ENCODE measurements around the gene TSPEAR. TPM values are rescaled to one million over a fixed set of nuclear protein-coding genes. Genes with fewer than 3 reads are reported as not detected.
"Not testable (repeated sequence)": the region's sequence is repeated elsewhere in the genome, so short reads cannot be mapped to it uniquely, and the experiment has no call there.

The TSPEAR gene
- total and polyA plus RNA-seq, 4 experiments from 2014 or later: 0.07 TPM; not detected in 3

DNA sequence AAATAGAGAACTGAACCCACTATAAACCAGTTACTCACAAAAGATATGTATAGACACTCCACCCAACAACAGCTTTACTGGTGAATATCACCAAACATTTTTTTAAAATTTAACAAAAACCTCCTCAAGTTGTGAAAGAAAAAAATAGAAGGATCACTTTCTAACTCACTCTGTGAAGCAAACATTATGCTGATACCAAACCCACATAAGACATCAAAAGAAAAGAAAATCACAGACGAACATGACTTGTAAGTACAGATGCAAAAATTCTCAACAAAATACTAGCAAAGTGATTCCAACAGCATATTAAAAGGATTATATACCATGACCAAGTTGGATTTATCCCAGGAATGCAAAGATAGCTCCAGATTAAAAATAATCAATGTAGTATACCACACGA, 19.7 kb downstream of the TSPEAR start:
- intact Hi-C loops (cut with micrococcal nuclease): no loop called here
- H3K9me3 ChIP-seq (ENCODE audit: control insufficient read depth in 1 of 2, low read length in 2 of 2): no peaks in the 10 kb centered on the region
- no peak overlapping the region for H3K27ac ChIP-seq (ENCODE audit: low read depth, low read length)
- no peak for DNase-seq
- no peak overlapping the region for H3K4me3 Mint-ChIP-seq
- ChIA-PET CTCF (ENCODE audit: partially characterized antibody) (interaction anchor here (1.0 to 2.0 kb wide), 2 partner anchors 51 to 181 kb away, joined by 5 to 7 read pairs; no protein-coding TSS in a partner anchor), POLR2A (ENCODE audit: partially characterized antibody) (interaction anchor here (1.5 to 2.2 kb wide), 2 partner anchors 9 to 34 kb away, joined by 4 to 7 read pairs; partner anchors contain the start of genes KRTAP12-1 and KRTAP12-3)
- H3K36me3 Mint-ChIP-seq: peaks cover 2 to 7% of the 10 kb centered on the region in 2 donors
- peaks cover 1 to 22% (median 8%) of the 10 kb centered on the region in 4 donors for H3K4me1 Mint-ChIP-seq
- H3K27me3 ChIP-seq (ENCODE audit: insufficient read depth, low read length): no peaks in the 10 kb centered on the region
- H3K27me3 Mint-ChIP-seq: peaks cover 7 to 9% of the 10 kb centered on the region in 2 donors
- peaks cover 2 to 19% (median 10%) of the 10 kb centered on the region in 8 donors for H3K9me3 Mint-ChIP-seq
- H3K36me3 ChIP-seq (ENCODE audit: insufficient read depth, low read length): no peaks in the 10 kb centered on the region
- H3K4me3 ChIP-seq (ENCODE audit: low read length in 2 of 2): no peak overlapping the region
- peak overlapping the region in 1 of 7 donors; percentile 20 for H3K27ac Mint-ChIP-seq
- no peaks in the 10 kb centered on the region for H3K4me1 ChIP-seq (ENCODE audit: insufficient read depth, low read length)

DNA sequence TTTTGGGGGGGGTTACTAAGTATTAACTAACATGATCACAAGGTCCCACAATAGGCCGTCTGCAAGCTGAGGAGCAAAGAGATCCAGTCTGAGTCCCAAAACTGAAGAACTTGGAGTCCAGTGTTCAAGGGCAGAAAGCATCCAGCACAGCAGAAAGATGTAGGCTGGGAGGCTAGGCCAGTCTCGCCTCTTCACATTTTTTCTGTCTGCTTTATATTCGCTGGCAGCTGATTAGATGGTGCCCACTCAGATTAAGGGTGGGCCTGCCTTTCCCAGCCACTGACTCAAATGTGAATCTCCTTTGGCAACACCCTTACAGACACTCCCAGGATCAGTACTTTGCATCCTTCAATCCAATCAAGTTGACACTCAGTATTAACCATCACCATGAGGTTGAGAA, 21.6 kb downstream of the TSPEAR start:
- POLR2A ChIA-PET (ENCODE audit: partially characterized antibody); H3K36me3 Mint-ChIP-seq; CTCF ChIA-PET (ENCODE audit: partially characterized antibody): not testable (repeated sequence)

DNA sequence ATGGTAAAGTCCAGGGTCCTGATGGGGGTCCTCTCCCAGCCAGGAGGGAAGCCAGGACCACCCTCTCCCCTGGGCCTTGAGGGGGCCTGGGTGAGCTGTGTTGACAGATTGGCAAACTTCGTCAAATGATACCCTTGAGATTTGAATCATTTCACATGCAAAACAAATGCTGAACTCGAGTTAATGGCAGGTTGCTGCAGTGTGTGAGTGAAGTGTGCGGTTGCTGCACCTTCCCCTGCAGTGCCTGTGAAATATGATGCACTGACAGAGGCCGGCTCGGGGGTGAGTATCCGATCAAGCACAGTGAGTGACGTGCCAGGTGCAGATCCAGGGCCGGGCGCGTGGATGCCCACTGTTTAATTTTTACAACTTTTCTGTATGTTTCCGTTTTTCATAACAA, 23.7 kb downstream of the TSPEAR start:
- no peaks in the 10 kb centered on the region for H3K4me1 ChIP-seq (ENCODE audit: insufficient read depth, low read length)
- no peak overlapping the region for H3K27ac Mint-ChIP-seq
- no peak overlapping the region for H3K4me3 Mint-ChIP-seq
- ChIA-PET POLR2A (ENCODE audit: partially characterized antibody) (no interaction called here), CTCF (ENCODE audit: partially characterized antibody) (no interaction called here)
- H3K27me3 Mint-ChIP-seq: peaks cover 6 to 10% of the 10 kb centered on the region in 2 donors
- no peak overlapping the region for H3K4me3 ChIP-seq (ENCODE audit: low read length in 2 of 2)
- no peaks in the 10 kb centered on the region for H3K36me3 ChIP-seq (ENCODE audit: insufficient read depth, low read length)
- H3K36me3 Mint-ChIP-seq: peaks cover under 1 to 4% of the 10 kb centered on the region in 2 donors
- peaks cover 0 to 10% (median 6%) of the 10 kb centered on the region in 8 donors for H3K9me3 Mint-ChIP-seq
- no peaks in the 10 kb centered on the region for H3K9me3 ChIP-seq (ENCODE audit: control insufficient read depth in 1 of 2, low read length in 2 of 2)
- DNase-seq: no peak
- no peaks in the 10 kb centered on the region for H3K27me3 ChIP-seq (ENCODE audit: insufficient read depth, low read length)
- no peak overlapping the region for H3K27ac ChIP-seq (ENCODE audit: low read depth, low read length)
- peaks cover 5 to 9% (median 7%) of the 10 kb centered on the region in 4 donors for H3K4me1 Mint-ChIP-seq
- intact Hi-C loops (cut with micrococcal nuclease): no loop called here

More for the DNA sequence above, 21.6 kb downstream of the TSPEAR start:
- H3K27me3 Mint-ChIP-seq; H3K4me3 Mint-ChIP-seq; H3K9me3 ChIP-seq (ENCODE audit: control insufficient read depth in 1 of 2, low read length in 2 of 2); H3K27me3 ChIP-seq (ENCODE audit: insufficient read depth, low read length); H3K36me3 ChIP-seq (ENCODE audit: insufficient read depth, low read length); intact Hi-C loops (cut with micrococcal nuclease); H3K27ac ChIP-seq (ENCODE audit: low read depth, low read length); H3K4me3 ChIP-seq (ENCODE audit: low read length in 2 of 2); H3K4me1 ChIP-seq (ENCODE audit: insufficient read depth, low read length); DNase-seq: not testable (repeated sequence)
- peaks cover 0 to 19% (median 10%) of the 10 kb centered on the region in 8 donors for H3K9me3 Mint-ChIP-seq
- H3K27ac Mint-ChIP-seq: peak overlapping the region in 1 of 7 donors; percentile 66
- H3K4me1 Mint-ChIP-seq: peaks cover 5 to 15% (median 10%) of the 10 kb centered on the region in 4 donors

DNA sequence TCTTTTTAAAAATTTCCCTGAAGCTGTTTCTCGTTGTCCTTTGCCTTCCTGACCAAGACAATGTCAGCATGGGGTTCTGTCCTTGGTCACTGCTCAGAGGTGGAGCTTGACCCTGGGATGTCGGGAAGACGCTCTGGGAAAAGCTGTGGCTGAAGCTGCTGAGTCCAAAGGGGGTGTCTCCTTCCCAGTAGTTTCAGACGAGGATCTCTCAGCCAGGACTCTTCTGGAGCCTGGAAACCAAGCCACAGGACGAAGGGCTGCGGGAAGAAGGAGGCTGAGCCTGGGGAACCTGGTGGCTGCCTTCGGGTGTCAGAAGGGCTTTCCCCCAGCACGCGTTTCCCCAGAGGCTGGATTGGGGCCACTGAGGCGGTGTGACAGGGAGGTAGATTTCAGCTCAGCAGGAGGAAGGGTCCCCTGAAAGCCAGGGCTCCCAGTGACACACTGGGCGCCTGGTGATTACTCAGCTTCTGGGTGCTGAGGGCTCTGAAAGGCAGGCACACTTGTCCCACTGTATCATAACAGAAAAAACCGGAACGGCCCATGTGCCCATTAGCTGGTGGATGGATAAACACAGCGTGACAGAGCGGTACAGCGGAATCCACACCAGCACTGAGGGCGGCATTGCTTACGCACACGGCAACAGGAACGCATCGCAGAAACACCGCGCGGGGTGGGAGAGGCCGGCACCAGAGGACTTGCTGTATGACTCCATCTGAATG, 24.4 kb downstream of the TSPEAR start:
- no peaks in the 10 kb centered on the region for H3K27me3 ChIP-seq (ENCODE audit: insufficient read depth, low read length)
- Mint-ChIP-seq H3K4me1 (peaks cover 5 to 11% (median 6%) of the 10 kb centered on the region in 4 donors), H3K9me3 (peaks cover 0 to 3% (median under 1%) of the 10 kb centered on the region in 8 donors), H3K4me3 (no peak overlapping the region), H3K27me3 (peaks cover 6 to 10% of the 10 kb centered on the region in 2 donors), H3K36me3 (no peaks in the 10 kb centered on the region), H3K27ac (peak overlapping the region in 2 of 7 donors; percentile 43 to 65)
- intact Hi-C loops (cut with micrococcal nuclease): no loop called here
- H3K4me1 ChIP-seq (ENCODE audit: insufficient read depth, low read length): no peaks in the 10 kb centered on the region
- ChIA-PET CTCF (ENCODE audit: partially characterized antibody) (no interaction called here), POLR2A (ENCODE audit: partially characterized antibody) (no interaction called here)
- H3K4me3 ChIP-seq (ENCODE audit: low read length in 2 of 2): no peak overlapping the region
- DNase-seq: no peak
- H3K27ac ChIP-seq (ENCODE audit: low read depth, low read length): no peak overlapping the region
- no peaks in the 10 kb centered on the region for H3K36me3 ChIP-seq (ENCODE audit: insufficient read depth, low read length)
- no peaks in the 10 kb centered on the region for H3K9me3 ChIP-seq (ENCODE audit: control insufficient read depth in 1 of 2, low read length in 2 of 2)

DNA sequence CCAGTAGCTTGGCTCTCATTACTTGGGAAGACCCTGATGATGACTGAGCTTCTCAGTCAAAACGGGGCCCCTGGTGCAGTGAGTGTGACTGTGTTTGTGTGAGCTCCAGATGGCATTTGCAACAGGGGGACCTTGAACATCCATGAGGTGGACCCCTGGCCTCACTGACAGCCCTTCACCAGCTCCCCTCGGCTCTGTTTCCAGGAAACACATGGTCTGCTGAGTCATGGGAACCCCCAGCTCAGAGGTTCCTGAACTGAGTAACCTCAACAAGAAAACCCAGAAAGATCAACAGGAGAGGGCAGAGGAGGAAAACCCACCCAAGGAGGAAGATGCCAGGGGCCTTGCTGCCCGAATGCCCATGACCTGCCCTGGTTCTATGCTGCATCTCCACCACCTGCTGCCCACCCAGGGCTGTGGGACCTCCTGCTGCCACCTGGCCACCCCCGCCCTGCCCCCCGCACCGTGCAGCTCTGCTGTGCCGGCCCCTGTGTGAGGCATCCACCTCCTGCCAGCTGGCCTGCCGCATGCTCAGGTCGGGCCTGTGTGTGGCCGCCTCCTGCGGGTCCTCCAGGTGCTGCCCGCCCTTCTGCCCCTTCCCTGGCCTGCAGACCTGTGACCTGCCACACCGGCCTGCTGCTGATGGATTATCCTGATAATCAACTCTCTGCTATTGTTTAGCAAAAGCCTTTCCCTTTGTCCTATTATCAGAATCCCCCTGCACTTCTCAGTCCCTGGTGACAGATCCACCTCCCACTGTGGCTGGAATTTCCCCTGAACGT, 25.2 kb downstream of the TSPEAR start:
- DNase-seq: no peak
- H3K4me3 ChIP-seq (ENCODE audit: low read length in 2 of 2): no peak overlapping the region
- Mint-ChIP-seq H3K27me3 (peaks cover 6 to 10% of the 10 kb centered on the region in 2 donors), H3K4me1 (peaks cover 0 to 7% (median 4%) of the 10 kb centered on the region in 4 donors), H3K4me3 (no peak overlapping the region), H3K36me3 (no peaks in the 10 kb centered on the region), H3K9me3 (no peaks in the 10 kb centered on the region), H3K27ac (peak overlapping the region in 2 of 7 donors; percentile 43 to 75)
- POLR2A ChIA-PET (ENCODE audit: partially characterized antibody): no interaction called here
- no peaks in the 10 kb centered on the region for H3K4me1 ChIP-seq (ENCODE audit: insufficient read depth, low read length)
- CTCF ChIA-PET (ENCODE audit: partially characterized antibody): interaction anchor here (1.1 kb wide), 1 partner anchor 28 kb away, joined by 3 read pairs; the partner anchor contains the start of gene KRTAP12-3
- intact Hi-C loops (cut with micrococcal nuclease): no loop called here
- H3K9me3 ChIP-seq (ENCODE audit: control insufficient read depth in 1 of 2, low read length in 2 of 2): no peaks in the 10 kb centered on the region
- no peaks in the 10 kb centered on the region for H3K36me3 ChIP-seq (ENCODE audit: insufficient read depth, low read length)
- H3K27me3 ChIP-seq (ENCODE audit: insufficient read depth, low read length): no peaks in the 10 kb centered on the region
- H3K27ac ChIP-seq (ENCODE audit: low read depth, low read length): no peak overlapping the region

DNA sequence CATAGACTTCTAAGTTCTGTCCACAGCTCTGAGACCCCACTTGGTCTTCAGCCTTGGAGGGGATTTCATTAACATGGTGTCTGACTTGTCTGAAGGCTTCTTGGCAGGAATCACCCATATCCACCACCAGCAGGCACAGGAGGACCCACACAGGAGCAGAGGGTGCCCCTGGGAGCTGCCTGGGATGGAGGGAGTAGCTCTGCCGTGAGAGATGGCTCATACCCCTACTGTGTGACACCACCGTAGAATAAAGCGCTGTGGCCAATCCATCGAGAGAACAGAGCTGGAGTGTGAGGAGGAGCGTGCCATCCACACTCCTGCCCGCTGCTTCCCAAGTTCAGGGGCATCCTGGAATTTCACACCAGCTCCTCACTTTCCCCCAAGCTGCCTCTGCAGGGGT, 26.3 kb downstream of the TSPEAR start:
- intact Hi-C loops (cut with micrococcal nuclease); H3K4me3 ChIP-seq (ENCODE audit: low read length in 2 of 2); H3K4me1 Mint-ChIP-seq; H3K27me3 ChIP-seq (ENCODE audit: insufficient read depth, low read length); H3K4me1 ChIP-seq (ENCODE audit: insufficient read depth, low read length); H3K27ac ChIP-seq (ENCODE audit: low read depth, low read length); H3K27ac Mint-ChIP-seq; DNase-seq; H3K36me3 ChIP-seq (ENCODE audit: insufficient read depth, low read length); H3K9me3 ChIP-seq (ENCODE audit: control insufficient read depth in 1 of 2, low read length in 2 of 2); H3K36me3 Mint-ChIP-seq; H3K4me3 Mint-ChIP-seq; POLR2A ChIA-PET (ENCODE audit: partially characterized antibody); H3K9me3 Mint-ChIP-seq: not testable (repeated sequence)
- CTCF ChIA-PET (ENCODE audit: partially characterized antibody): interaction anchor here (1.1 to 2.6 kb wide), 2 partner anchors 27 to 175 kb away, joined by 3 to 7 read pairs; partner anchors contain the start of gene KRTAP12-3
- peaks cover 6 to 10% of the 10 kb centered on the region in 2 donors for H3K27me3 Mint-ChIP-seq

DNA sequence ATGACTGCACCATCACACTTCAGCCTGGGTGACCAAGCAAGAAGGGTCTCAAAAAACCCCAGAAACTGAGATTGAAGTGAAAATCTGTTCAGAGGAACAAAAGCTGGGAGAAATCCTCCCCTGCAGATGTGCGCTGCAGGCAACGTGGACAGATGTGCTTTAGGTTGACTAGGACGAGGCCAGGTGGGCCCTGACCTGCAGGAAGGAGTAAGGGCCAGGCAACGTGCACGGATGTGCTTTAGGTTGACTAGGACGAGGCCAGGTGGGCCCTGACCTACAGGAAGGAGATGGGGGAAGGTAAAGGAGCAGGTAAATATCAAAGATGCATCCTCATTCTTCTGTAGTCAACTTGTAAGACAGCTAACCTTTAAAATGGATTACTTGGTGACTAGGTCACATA, 26.9 kb downstream of the TSPEAR start:
- no peak overlapping the region for H3K4me3 ChIP-seq (ENCODE audit: low read length in 2 of 2)
- H3K27me3 Mint-ChIP-seq: peaks cover 3 to 10% of the 10 kb centered on the region in 2 donors
- no peaks in the 10 kb centered on the region for H3K27me3 ChIP-seq (ENCODE audit: insufficient read depth, low read length)
- peaks cover 0 to 7% (median 4%) of the 10 kb centered on the region in 4 donors for H3K4me1 Mint-ChIP-seq
- intact Hi-C loops (cut with micrococcal nuclease): no loop called here
- peaks cover 0 to 3% (median 0%) of the 10 kb centered on the region in 8 donors for H3K9me3 Mint-ChIP-seq
- H3K27ac ChIP-seq (ENCODE audit: low read depth, low read length): no peak overlapping the region
- ChIA-PET CTCF (ENCODE audit: partially characterized antibody) (interaction anchor here (2.6 kb wide), 1 partner anchor 174 kb away, joined by 7 read pairs; no protein-coding TSS in a partner anchor), POLR2A (ENCODE audit: partially characterized antibody) (no interaction called here)
- H3K9me3 ChIP-seq (ENCODE audit: control insufficient read depth in 1 of 2, low read length in 2 of 2): no peaks in the 10 kb centered on the region
- H3K36me3 ChIP-seq (ENCODE audit: insufficient read depth, low read length): no peaks in the 10 kb centered on the region
- H3K4me3 Mint-ChIP-seq: no peak overlapping the region
- H3K27ac Mint-ChIP-seq: peak overlapping the region in 1 of 7 donors; percentile 68
- no peak for DNase-seq
- no peaks in the 10 kb centered on the region for H3K4me1 ChIP-seq (ENCODE audit: insufficient read depth, low read length)
- H3K36me3 Mint-ChIP-seq: no peaks in the 10 kb centered on the region

Measured in CD4-positive, alpha-beta memory T cell (primary cell).